Measurements from ENCODE around the gene NSF.
"Not testable (repeated sequence)": the region's sequence is repeated elsewhere in the genome, so short reads cannot be mapped to it uniquely, and the experiment has no call there.

Gene NSF

GRCh38 chr17:46722662-46723285 lies 132.3 kb downstream of the NSF start:
- no peak for FAIRE-seq

DNA sequence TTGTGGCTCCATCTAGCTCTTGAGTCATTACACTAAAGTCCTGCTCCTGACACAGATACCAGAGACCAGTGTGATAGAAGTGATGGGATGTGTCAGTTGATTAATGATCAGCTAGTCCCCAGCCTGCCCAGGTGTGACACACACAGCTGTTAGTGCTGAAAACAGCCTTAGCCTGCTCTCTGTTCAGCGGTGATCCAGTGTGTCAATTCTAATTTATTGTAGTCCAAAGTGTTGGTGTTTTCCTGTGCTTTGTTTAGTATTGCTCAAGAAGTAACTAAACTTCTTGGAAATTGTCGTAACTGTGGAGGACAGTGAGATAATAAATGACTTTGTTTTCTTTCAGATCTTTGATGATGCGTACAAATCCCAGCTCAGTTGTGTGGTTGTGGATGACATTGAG lies 135.7 kb downstream of the NSF start:
- FAIRE-seq = no peak

DNA sequence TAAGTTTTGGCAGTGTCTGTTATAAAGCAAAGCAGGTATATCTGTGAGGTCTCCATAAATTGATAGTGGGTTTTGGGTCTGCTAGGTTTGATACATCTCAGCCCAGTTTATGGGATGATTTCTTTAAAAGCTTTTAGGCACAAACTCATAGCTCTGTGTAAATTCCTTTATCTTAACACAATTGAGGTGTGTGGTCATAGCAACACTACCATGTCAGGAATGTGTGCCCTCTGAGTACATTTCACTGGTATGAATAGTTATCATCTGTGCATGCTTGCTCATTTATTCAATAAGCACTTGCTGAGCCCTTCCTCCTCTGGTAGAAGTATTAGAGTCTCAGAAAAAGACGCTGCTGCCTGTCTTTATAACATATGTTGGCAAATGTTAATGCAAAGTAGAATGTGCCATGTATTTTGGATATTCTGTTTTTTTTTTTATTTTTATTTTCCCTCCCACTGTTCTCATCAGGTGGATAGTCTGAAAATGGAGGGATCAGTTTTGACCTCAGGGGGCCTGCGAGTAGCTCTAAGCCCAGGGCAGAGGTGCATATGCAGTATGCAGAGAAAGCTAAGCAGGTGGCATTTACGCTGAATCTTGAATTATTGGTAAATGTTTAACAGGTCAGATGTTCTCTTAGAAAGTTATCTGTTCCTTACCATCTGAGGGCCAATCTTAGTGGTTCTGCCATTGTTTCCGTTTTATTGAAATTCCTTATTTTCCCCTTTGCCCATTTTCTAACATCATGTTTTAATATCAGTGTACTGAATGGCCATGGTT lies 137.3 kb downstream of the NSF start:
- no peak for FAIRE-seq

DNA sequence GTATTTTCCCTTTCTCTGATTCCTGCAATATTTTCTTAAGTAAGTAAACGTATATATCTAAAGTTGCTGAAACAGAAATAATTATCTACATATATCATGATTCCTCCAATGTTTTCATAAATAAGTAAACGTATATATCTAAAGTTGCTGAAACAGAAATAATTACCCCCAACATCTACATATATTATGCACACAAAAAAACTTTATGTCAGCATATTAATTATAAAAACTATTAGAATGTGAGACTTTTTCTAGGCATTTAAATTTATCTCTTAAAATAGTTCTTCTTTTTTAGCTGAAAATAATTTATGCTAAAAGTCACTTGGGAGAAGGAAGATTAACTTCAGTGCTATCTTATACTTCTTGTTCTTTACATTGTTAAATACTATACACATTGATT lies 139.6 kb downstream of the NSF start:
- FAIRE-seq = peak; percentile 84

GRCh38 chr17:46730679-46731078 lies 140.2 kb downstream of the NSF start:
- no peak for FAIRE-seq

GRCh38 chr17:46732160-46732559 lies 141.7 kb downstream of the NSF start:
- FAIRE-seq = no peak

DNA sequence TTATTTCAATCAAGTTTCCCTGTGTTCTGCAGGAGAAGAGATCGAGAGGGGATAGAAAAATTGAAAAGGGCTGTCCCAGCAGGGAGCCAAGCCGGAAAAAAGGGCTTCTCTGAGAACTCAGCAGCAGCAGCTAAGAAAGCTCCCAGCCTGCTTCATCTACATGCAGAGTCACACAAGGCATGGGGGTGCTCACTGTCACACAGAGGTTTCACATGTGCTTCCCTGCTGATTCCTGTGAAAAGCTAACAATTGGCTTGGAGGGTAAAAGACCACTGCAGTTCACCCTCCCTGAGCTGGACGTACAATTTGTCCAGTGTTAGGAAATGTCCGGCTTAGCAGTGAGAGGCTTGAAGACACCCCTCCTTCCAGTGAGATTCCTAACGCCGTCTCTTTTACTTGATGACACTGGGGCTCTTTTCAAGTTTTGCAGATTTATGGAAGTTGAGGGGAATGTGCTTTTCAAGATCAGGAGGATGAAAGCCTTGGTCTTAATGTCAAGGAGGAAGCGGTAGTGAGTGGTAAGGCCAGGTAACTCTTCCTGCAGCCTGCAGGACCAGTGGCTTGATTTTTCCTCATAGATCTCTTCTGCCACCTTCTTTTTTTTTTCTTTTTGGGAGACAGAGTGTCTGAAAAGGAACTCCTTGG lies 142.4 kb downstream of the NSF start:
- FAIRE-seq = no peak

GRCh38 chr17:46733837-46734475 lies 143.5 kb downstream of the NSF start:
- FAIRE-seq = no peak

- no peak for FAIRE-seq
These were observed 145.6 kb downstream of the NSF start for GRCh38 chr17:46736100-46736499.

- no peak for FAIRE-seq
These were observed 146.9 kb downstream of the NSF start for GRCh38 chr17:46737326-46737725.

GRCh38 chr17:46738544-46738943 lies 148.1 kb downstream of the NSF start:
- FAIRE-seq = no peak

GRCh38 chr17:46739982-46740381 lies 149.5 kb downstream of the NSF start:
- FAIRE-seq = no peak

- FAIRE-seq = no peak
These were observed 150.8 kb downstream of the NSF start for GRCh38 chr17:46741122-46741730.

- FAIRE-seq = no peak
These were observed 152.2 kb downstream of the NSF start for GRCh38 chr17:46742565-46743270.

DNA sequence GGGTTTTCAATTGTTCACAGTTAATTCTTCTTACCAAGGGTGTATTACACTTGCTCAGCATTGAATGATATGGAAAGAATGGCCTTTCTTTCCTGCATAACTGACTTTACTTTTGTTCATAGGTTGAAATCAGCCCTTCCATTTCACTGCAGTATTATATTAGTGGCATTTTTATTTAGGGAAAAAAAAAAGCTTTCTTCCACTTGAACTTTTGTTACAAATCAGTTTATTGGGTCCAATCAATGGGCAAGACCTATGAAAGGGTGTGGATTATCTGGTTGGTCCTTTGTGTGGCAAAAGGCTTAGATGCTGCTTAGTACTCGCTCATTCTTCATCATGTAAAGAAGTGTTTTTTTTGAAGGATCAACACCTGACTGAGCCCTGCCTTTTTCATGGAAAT lies 154.0 kb downstream of the NSF start:
- no peak for FAIRE-seq

DNA sequence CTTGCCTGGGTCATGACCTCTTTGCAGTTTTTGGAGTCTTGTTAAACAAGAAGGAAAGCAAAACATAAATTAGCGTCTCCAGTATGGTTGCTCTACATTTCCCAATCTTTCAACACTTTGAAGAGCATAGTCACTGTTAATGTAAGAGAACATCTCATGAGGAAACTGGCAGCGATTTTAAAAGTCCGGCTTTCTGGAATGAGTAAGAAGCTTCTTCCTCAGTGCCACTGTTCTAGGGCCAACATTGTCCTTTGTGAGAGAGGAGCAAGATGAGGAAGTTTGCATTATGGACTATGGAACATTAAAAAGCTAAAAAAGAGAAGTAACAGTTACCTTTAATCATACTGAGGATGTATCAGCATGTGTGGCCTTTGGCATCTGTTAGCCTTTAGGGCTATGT lies 154.9 kb downstream of the NSF start:
- FAIRE-seq = no peak

DNA sequence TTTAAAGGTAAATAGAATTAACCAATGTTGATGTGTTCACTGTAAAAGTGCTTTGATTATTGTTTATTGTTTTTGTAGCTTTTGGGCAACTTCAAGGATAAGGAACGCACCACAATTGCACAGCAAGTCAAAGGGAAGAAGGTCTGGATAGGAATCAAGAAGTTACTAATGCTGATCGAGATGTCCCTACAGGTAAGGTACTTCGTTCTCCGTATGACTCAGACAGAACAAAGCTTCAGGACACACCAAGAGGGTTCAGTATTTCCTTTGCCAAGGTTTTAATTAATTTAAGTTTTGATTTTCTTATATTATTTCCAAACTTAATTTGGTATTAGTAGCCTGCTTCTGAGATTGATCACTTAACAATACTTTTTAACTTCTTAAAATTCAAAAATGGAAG lies 161.0 kb downstream of the NSF start:
- no peak for FAIRE-seq

GRCh38 chr17:46753776-46754175 lies 163.3 kb downstream of the NSF start:
- no peak for FAIRE-seq

- FAIRE-seq = no peak
These were observed 165.7 kb downstream of the NSF start for GRCh38 chr17:46756081-46756735.

GRCh38 chr17:46756861-46757260 lies 166.4 kb downstream of the NSF start:
- FAIRE-seq = no peak

DNA sequence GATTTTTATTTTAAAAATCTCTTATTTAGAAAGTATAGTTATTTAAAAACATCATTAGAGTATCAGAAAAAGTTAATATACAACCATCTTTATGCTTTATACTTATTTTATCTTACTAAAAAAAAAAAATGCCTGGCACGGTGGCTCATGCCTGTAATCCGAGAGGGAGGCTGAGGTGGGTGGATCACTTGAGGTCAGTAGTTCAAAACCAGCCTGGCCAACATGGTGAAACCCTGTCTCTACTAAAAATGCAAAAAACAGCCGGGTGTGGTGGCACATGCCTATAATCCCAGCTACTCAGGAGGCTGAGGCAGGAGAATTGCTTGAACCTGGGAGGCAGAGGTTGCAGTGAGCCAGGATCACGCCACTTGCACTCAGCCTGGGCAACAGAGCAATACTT lies 167.1 kb downstream of the NSF start:
- FAIRE-seq = not testable (repeated sequence)

- FAIRE-seq = no peak
These were observed 168.1 kb downstream of the NSF start for GRCh38 chr17:46758614-46759013.

Data from G401.6 (cell line).